WI38 (cell line): ENCODE measurements around the gene CLDN15.

Source experiments
- H3K4me3 ChIP-seq: 2 replicates; pipeline ENCODE4 v1.5.1; 2011; ENCODE audit warnings: low read depth, mild to moderate bottlenecking, control low read depth, low read length
- TF ChIP-seq, protein P1 (sequence below): IDR thresholded peaks from 2 replicates; pipeline ENCODE4 v1.5.1; 2012; ENCODE audit warnings: low read depth, mild to moderate bottlenecking, control low read depth, low read length

The CLDN15 gene

DNA sequence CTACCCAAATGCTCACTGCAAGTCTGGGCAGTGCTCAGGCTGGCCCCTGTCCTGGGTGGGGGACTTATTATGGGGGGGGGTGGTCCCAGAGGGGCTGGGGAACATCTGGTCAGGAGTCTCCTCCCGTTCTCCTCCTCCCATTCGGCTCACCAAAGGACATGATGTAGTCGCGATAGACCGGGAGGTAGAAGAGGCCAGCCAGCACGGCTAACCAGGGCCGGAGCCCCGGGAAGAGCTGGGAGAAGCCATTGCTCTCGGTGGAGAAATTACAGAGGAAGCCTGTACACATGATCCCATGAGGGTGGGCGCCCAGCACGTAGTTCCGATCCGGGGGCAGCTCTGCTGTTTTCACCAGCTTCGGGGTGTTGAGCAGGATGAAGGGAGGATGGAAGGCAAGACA is 39.1 kb downstream of the CLDN15 start:
- H3K4me3 ChIP-seq, result no peak overlapping the region
- TF ChIP-seq, protein P1, sequence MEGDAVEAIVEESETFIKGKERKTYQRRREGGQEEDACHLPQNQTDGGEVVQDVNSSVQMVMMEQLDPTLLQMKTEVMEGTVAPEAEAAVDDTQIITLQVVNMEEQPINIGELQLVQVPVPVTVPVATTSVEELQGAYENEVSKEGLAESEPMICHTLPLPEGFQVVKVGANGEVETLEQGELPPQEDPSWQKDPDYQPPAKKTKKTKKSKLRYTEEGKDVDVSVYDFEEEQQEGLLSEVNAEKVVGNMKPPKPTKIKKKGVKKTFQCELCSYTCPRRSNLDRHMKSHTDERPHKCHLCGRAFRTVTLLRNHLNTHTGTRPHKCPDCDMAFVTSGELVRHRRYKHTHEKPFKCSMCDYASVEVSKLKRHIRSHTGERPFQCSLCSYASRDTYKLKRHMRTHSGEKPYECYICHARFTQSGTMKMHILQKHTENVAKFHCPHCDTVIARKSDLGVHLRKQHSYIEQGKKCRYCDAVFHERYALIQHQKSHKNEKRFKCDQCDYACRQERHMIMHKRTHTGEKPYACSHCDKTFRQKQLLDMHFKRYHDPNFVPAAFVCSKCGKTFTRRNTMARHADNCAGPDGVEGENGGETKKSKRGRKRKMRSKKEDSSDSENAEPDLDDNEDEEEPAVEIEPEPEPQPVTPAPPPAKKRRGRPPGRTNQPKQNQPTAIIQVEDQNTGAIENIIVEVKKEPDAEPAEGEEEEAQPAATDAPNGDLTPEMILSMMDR, result no peak

DNA sequence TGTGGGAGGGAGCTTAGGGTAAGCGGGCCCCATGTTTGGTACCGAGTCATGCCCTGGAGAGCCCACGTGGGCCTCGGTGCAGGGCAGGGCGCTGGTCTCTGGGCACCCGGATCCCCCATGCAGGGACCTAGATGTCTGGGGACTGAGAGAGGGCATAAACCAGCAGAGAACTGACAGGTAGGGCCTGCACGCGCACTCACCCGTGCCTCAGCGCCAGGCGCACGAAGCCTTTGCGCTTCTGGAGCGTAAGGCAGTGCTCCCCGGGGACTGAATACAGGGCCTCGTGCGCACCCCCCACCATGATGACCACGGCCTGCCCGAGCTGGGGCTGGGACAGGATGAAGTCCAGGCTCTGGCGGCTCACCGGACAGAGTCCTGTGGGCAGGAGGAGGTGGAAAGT is 39.6 kb downstream of the CLDN15 start:
- TF ChIP-seq, protein P1, result no peak
- H3K4me3 ChIP-seq, result no peak overlapping the region

DNA sequence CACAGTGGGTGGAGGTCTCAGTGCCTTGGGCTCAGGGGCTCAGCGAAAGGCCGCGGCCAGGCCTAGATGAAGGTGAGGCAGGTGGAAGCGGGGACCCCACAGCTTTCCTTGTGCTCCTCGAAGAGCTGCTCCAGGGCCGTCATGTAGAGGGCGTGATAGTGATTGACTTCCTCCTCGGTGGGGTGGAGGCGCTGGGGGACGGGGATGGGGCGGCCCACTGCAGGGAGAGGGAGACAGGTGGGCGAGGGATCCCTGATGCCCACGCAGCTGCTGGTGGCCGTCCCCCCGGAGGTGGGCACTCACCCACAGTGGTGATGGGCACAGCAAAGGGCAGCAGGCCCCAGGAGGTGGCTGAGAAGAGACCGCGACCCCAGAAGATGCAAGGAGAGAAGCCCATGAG is 41.7 kb downstream of the CLDN15 start:
- H3K4me3 ChIP-seq, result no peak overlapping the region
- TF ChIP-seq, protein P1, result no peak

DNA sequence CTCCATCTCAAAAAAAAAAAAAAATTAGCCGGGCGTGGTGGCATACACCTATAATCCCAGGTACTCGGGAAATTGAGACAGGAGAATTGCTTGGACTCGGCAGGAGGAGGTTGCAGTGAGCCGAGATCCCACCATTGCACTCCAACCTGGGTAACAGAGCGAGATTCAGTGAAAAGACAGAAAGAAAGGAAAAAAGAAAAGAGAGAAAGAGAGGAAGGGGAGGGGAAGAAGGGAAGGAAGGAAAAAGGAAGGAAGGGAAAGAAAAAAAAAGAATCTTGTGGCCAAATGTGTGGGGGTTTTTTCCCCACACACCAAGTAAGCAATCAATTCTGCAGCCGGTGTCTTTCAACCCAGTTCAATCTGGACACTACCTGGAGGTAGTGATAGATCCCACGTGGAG is 48.5 kb downstream of the CLDN15 start:
- TF ChIP-seq, protein P1, result no peak
- H3K4me3 ChIP-seq, result no peak overlapping the region

DNA sequence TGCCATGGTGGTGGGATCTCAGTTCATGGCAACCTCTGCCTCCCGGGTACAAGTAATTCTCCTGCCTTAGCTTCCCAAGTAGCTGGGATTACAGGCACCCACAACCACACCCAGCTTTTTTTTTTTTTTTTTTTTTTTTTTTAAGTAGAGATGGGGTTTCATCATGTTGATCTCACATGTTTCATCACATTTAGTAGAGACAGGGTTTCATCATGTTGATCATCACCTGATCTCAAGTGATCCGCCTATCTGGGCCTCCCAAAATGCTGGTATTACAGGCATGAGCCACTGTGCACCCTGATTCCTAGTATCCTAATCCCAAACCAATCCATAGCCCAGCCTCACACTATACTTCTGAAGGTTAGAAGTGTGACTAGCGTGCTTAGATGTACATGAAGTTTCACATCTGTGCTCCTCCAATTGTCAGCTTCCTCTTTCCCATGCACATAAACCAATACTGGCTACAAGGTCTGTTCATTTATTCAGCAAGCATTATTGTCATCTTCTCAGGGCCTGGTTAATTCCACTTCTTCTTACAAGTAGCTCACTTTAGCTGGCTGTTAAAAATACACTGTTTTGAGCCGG is 50.7 kb downstream of the CLDN15 start:
- TF ChIP-seq, protein P1, result no peak
- no peak overlapping the region for H3K4me3 ChIP-seq

DNA sequence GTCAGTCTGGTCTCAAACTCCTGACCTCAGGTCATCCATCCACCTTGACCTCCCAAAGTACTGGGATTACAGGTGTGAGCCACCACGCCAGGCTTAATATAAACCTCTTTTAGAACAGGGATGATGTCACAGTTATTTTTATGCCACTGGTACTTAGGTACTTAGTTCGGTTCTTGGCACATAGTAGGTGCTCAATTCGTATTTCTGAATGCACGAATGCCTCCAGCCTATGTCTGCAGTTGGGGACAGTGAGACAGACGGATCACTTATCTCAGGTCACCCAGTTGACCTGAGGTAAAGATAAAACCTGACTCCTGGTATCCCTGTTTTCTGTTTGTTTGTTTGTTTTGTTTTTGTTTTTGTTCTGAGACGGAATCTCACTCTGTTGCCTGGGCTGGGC is 51.4 kb downstream of the CLDN15 start:
- TF ChIP-seq, protein P1, result no peak
- H3K4me3 ChIP-seq, result no peak overlapping the region

DNA sequence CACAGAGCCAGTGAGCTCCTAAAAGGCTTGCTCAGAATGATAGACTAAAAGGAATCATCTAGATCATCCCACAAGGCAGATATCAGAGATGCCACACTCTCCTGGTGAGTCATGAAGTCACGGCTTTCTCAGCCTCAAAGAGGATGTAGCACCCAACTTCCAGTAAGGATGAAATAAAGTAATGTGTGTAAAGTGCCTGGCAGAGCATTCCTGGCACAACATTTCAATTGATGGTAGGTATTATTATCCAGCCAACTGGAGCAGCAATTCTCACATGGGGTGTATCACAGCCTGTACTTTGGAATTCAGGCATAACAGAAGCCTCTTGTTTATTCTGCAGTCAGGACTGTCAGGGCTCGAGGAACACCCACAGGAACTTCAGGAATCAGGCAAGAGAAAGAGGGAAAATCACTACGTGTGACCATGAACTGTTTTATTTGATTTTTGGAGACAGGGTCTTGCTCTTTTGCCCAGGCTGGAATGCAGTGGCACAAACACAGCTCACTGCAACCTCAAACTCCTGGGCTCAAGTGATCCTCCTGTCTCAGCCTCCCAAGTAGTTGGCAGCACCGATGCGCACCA is 52.3 kb downstream of the CLDN15 start:
- TF ChIP-seq, protein P1, result no peak
- no peak overlapping the region for H3K4me3 ChIP-seq
